ENCODE data around the gene SHANK3. TPM values are rescaled to one million over a fixed set of nuclear protein-coding genes. Genes with fewer than 3 reads are reported as not detected.

The SHANK3 gene
- total RNA-seq, 1 donor from 2014 or later, result 223 TPM

GRCh38 chr22:50712341-50713007 lies 39.9 kb downstream of the SHANK3 start:
- no peak overlapping the region for H3K27ac Mint-ChIP-seq (ENCODE audit: unreplicated experiment)
- DNase-seq (ENCODE audit: low spot score), result no peak
- H3K9me3 Mint-ChIP-seq (ENCODE audit: unreplicated experiment), result no peaks in the 10 kb centered on the region
- peaks cover 31% of the 10 kb centered on the region for H3K4me1 Mint-ChIP-seq (ENCODE audit: unreplicated experiment)
- H3K36me3 Mint-ChIP-seq (ENCODE audit: low read depth, unreplicated experiment), result peaks cover 64% of the 10 kb centered on the region
- TF ChIP-seq, protein P1, sequence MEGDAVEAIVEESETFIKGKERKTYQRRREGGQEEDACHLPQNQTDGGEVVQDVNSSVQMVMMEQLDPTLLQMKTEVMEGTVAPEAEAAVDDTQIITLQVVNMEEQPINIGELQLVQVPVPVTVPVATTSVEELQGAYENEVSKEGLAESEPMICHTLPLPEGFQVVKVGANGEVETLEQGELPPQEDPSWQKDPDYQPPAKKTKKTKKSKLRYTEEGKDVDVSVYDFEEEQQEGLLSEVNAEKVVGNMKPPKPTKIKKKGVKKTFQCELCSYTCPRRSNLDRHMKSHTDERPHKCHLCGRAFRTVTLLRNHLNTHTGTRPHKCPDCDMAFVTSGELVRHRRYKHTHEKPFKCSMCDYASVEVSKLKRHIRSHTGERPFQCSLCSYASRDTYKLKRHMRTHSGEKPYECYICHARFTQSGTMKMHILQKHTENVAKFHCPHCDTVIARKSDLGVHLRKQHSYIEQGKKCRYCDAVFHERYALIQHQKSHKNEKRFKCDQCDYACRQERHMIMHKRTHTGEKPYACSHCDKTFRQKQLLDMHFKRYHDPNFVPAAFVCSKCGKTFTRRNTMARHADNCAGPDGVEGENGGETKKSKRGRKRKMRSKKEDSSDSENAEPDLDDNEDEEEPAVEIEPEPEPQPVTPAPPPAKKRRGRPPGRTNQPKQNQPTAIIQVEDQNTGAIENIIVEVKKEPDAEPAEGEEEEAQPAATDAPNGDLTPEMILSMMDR (IDR thresholded peaks at IDR 0.05; ENCODE audit: unreplicated experiment), result no peak
- H3K27me3 Mint-ChIP-seq (ENCODE audit: unreplicated experiment), result peaks cover 60% of the 10 kb centered on the region
- H3K4me3 Mint-ChIP-seq (ENCODE audit: unreplicated experiment), result no peak overlapping the region

DNA sequence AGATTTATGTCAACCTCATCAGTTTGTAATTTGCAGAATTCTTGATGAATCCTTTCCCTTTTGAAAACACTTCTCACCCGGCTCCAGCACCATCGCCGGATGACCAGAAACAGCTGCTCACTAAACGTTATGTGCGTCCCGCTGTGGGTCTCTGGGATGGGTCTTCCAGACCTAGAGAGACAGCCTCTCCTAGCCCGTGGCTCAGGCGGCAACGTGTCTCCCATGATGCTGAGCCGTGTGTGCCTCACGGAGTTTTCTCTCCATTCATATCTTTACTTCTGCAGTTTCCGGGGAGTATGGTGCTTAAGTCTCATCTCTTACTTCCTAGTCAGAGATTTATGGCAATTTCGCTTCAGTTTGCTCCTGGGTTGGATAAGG lies 40.4 kb downstream of the SHANK3 start:
- Mint-ChIP-seq H3K36me3 (ENCODE audit: low read depth, unreplicated experiment) (peaks cover 66% of the 10 kb centered on the region), H3K4me3 (ENCODE audit: unreplicated experiment) (peak overlapping the region; percentile 63), H3K4me1 (ENCODE audit: unreplicated experiment) (peaks cover 36% of the 10 kb centered on the region), H3K9me3 (ENCODE audit: unreplicated experiment) (no peaks in the 10 kb centered on the region), H3K27me3 (ENCODE audit: unreplicated experiment) (peaks cover 63% of the 10 kb centered on the region), H3K27ac (ENCODE audit: unreplicated experiment) (peak overlapping the region; percentile 67)
- TF ChIP-seq, protein P1 (IDR thresholded peaks at IDR 0.05; ENCODE audit: unreplicated experiment), result no peak
- DNase-seq (ENCODE audit: low spot score), result no peak

- no peak for DNase-seq (ENCODE audit: low spot score)
- TF ChIP-seq, protein P1 (IDR thresholded peaks at IDR 0.05; ENCODE audit: unreplicated experiment), result no peak
- peaks cover 42% of the 10 kb centered on the region for H3K4me1 Mint-ChIP-seq (ENCODE audit: unreplicated experiment)
- H3K27me3 Mint-ChIP-seq (ENCODE audit: unreplicated experiment), result peaks cover 62% of the 10 kb centered on the region
- no peaks in the 10 kb centered on the region for H3K9me3 Mint-ChIP-seq (ENCODE audit: unreplicated experiment)
- peaks cover 67% of the 10 kb centered on the region for H3K36me3 Mint-ChIP-seq (ENCODE audit: low read depth, unreplicated experiment)
- H3K4me3 Mint-ChIP-seq (ENCODE audit: unreplicated experiment), result peak overlapping the region; percentile 80
- H3K27ac Mint-ChIP-seq (ENCODE audit: unreplicated experiment), result no peak overlapping the region
These were observed 41.0 kb downstream of the SHANK3 start for GRCh38 chr22:50713571-50714056.

- Mint-ChIP-seq H3K27me3 (ENCODE audit: unreplicated experiment) (peaks cover 61% of the 10 kb centered on the region), H3K36me3 (ENCODE audit: low read depth, unreplicated experiment) (peaks cover 66% of the 10 kb centered on the region), H3K4me3 (ENCODE audit: unreplicated experiment) (peak overlapping the region; percentile 80), H3K27ac (ENCODE audit: unreplicated experiment) (no peak overlapping the region), H3K4me1 (ENCODE audit: unreplicated experiment) (peaks cover 44% of the 10 kb centered on the region), H3K9me3 (ENCODE audit: unreplicated experiment) (no peaks in the 10 kb centered on the region)
- DNase-seq (ENCODE audit: low spot score), result no peak
- TF ChIP-seq, protein P1 (IDR thresholded peaks at IDR 0.05; ENCODE audit: unreplicated experiment), result no peak
These were observed 41.5 kb downstream of the SHANK3 start for GRCh38 chr22:50714150-50714549.

- peaks cover 72% of the 10 kb centered on the region for H3K36me3 Mint-ChIP-seq (ENCODE audit: low read depth, unreplicated experiment)
- H3K27ac Mint-ChIP-seq (ENCODE audit: unreplicated experiment), result no peak overlapping the region
- H3K27me3 Mint-ChIP-seq (ENCODE audit: unreplicated experiment), result peaks cover 66% of the 10 kb centered on the region
- peaks cover 49% of the 10 kb centered on the region for H3K4me1 Mint-ChIP-seq (ENCODE audit: unreplicated experiment)
- no peak overlapping the region for H3K4me3 Mint-ChIP-seq (ENCODE audit: unreplicated experiment)
- no peak for DNase-seq (ENCODE audit: low spot score)
- H3K9me3 Mint-ChIP-seq (ENCODE audit: unreplicated experiment), result no peaks in the 10 kb centered on the region
- TF ChIP-seq, protein P1 (IDR thresholded peaks at IDR 0.05; ENCODE audit: unreplicated experiment), result no peak
These were observed 42.1 kb downstream of the SHANK3 start for GRCh38 chr22:50714631-50715179.
